ENCODE results near the gene ULK4. TPM values are rescaled to one million over a fixed set of nuclear protein-coding genes. Genes with fewer than 3 reads are reported as not detected.

ULK4 gene
- total RNA-seq, 4 donors from 2014 or later: 13.3 to 23.4 (median 17.9) TPM

- Histone ChIP-seq H3K36me3 (no peaks in the 10 kb centered on the region), H3K27me3 (no peaks in the 10 kb centered on the region), H3K4me3 (no peak overlapping the region), H3K27ac (no peak overlapping the region), H3K4me1 (no peaks in the 10 kb centered on the region), H3K9me3 (no peaks in the 10 kb centered on the region)
- DNase-seq (ENCODE audit: low spot score in 2 of 2): no peak
- TF ChIP-seq EP300 (IDR thresholded peaks at IDR 0.05): no peak
- TF ChIP-seq POLR2A (IDR thresholded peaks at IDR 0.05): no peak
- TF ChIP-seq CTCF (IDR thresholded peaks at IDR 0.05): no peak
- 63 to 70% methylated on average over 7 of the region's 7 CpGs for WGBS, 2 donors
These were observed 542.8 kb downstream of the ULK4 start for GRCh38 chr3:41418961-41419691.

DNA sequence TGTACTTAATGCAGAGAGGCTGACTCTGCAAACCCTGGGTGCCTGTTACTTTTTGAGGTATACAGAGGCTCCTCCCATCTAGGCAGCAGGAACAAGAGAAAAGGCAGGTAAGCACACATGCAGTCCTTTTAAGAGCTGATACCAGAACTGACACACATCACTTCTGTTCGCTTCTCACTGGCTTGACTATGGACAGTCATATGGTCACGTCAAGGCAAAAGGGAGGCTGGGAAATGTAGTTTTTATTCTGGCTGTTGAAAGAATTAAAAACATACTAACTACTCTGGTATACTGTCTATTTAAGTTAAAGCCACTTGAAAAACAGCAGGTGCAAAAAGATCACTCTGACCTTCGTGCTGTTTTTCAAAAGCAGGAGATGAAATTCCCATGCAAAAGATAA, 544.3 kb downstream of the ULK4 start:
- DNase-seq (ENCODE audit: low spot score in 2 of 2): no peak
- no peaks in the 10 kb centered on the region for H3K27me3 ChIP-seq
- no peaks in the 10 kb centered on the region for H3K4me1 ChIP-seq
- no peak for TF ChIP-seq EP300 (IDR thresholded peaks at IDR 0.05)
- TF ChIP-seq POLR2A (IDR thresholded peaks at IDR 0.05): no peak
- no peak for TF ChIP-seq CTCF (IDR thresholded peaks at IDR 0.05)
- 62 to 74% methylated on average over 3 of the region's 3 CpGs for WGBS, 2 donors
- H3K4me3 ChIP-seq: no peak overlapping the region
- H3K9me3 ChIP-seq: no peaks in the 10 kb centered on the region
- H3K36me3 ChIP-seq: no peaks in the 10 kb centered on the region
- no peak overlapping the region for H3K27ac ChIP-seq

DNA sequence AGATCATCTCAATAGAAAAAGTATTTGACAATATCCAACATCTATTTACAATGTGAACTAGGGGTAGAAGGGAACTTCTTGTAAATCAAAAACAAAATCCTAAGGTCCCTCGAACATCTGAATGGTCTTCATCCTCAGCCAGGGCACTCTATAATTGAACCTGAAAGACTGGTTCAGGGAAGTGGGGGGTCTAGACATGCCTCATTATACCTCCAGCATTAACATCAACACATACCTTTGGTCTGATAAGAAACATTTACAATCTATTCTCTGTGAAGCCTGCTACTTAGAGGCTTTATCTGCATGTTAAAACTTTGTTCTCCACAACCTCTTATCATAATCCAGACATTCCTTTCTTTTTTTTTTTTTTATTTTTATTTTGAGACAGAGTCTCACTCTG, 550.8 kb downstream of the ULK4 start:
- 78 to 79% methylated on average over 1 of the region's 1 CpG for WGBS, 2 donors
- Histone ChIP-seq H3K9me3 (no peaks in the 10 kb centered on the region), H3K27me3 (no peaks in the 10 kb centered on the region), H3K27ac (no peak overlapping the region), H3K4me1 (no peaks in the 10 kb centered on the region), H3K36me3 (no peaks in the 10 kb centered on the region), H3K4me3 (no peak overlapping the region)
- DNase-seq (ENCODE audit: low spot score in 2 of 2): no peak
- TF ChIP-seq POLR2A (IDR thresholded peaks at IDR 0.05): no peak
- TF ChIP-seq EP300 (IDR thresholded peaks at IDR 0.05): no peak
- no peak for TF ChIP-seq CTCF (IDR thresholded peaks at IDR 0.05)

DNA sequence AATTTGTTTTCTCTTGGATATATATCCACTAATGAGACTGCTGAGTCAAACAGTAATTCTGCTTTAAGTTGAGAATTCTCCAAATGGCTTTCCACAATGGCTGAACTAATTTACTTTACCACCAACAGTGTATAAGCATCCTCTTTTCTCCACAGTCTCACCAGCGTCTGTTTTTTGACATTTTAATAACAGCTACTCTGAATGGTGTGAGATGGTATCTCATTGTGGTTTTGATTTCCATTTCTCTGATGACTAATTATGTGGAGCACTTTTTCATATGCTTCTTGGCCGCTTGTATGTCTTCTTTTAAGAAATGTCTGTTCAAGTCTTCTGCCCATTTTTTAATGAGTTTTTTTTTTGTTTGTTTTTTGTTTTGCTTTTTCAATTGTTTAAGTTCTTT, 556.4 kb downstream of the ULK4 start:
- Histone ChIP-seq H3K4me1 (no peaks in the 10 kb centered on the region), H3K4me3 (no peak overlapping the region), H3K27me3 (no peaks in the 10 kb centered on the region), H3K36me3 (no peaks in the 10 kb centered on the region), H3K9me3 (no peaks in the 10 kb centered on the region), H3K27ac (no peak overlapping the region)
- TF ChIP-seq EP300 (IDR thresholded peaks at IDR 0.05): no peak
- TF ChIP-seq CTCF (IDR thresholded peaks at IDR 0.05): no peak
- no peak for TF ChIP-seq POLR2A (IDR thresholded peaks at IDR 0.05)
- no peak for DNase-seq (ENCODE audit: low spot score in 2 of 2)
- 75 to 77% methylated on average over 2 of the region's 2 CpGs for WGBS, 2 donors

DNA sequence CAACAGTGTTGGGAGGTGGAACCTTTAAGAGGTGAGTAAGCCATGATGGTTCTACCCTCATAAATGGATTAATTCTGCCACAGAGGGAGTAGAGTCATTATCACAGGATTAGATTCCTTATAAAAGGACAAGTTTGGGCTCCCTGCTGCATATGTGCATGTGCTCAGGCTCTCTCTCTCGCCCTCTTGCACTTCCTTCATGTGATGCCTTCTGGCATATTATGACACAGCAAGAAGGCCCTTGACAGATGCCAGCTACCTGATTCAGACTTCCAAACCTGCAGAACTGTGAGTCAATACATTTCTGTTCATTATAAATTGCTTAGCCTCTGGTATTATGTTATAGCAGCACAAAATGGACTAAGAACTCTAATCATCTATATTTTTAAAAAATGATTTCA, 557.3 kb downstream of the ULK4 start:
- Histone ChIP-seq H3K27ac (no peak overlapping the region), H3K9me3 (no peaks in the 10 kb centered on the region), H3K36me3 (no peaks in the 10 kb centered on the region), H3K4me3 (no peak overlapping the region), H3K4me1 (no peaks in the 10 kb centered on the region), H3K27me3 (no peaks in the 10 kb centered on the region)
- TF ChIP-seq EP300 (IDR thresholded peaks at IDR 0.05) (no peak), POLR2A (IDR thresholded peaks at IDR 0.05) (no peak)
- WGBS, 2 donors: 88 to 93% methylated on average over 1 of the region's 1 CpG
- DNase-seq (ENCODE audit: low spot score in 2 of 2): no peak

All from tibial nerve (tissue), 4 donors.